Uterus (tissue), 2 donors: ENCODE data around the gene LCN9.

Experiments
- CTCF ChIP-seq, 4 experiments: fragments of 200-600 bp in 2 of 4; fragments of 450-650 bp in 2 of 4; sonication (generic) in 2 of 4; IDR thresholded peaks; one replicate each; pipeline ENCODE4 v1.5.1; 2016 to 2019; ENCODE audit warnings: antibody characterized with exemption in 4 of 4, mild to moderate bottlenecking in 2 of 4, moderate library complexity in 1 of 4
- POLR2A ChIP-seq, 2 donors: fragments of 450-650 bp; IDR thresholded peaks; one replicate each; pipeline ENCODE4 v1.6.1; 2016; ENCODE audit warnings: antibody characterized with exemption in 2 of 2, mild to moderate bottlenecking in 1 of 2, moderate library complexity in 1 of 2

GRCh38 chr9:135698767-135699166 is 35.7 kb downstream of the LCN9 start:
- TF ChIP-seq CTCF (IDR thresholded peaks at IDR 0.05) (no peak), POLR2A (IDR thresholded peaks at IDR 0.05) (no peak)
